ENCODE data around the gene TBX5.
"Not testable (repeated sequence)": the region's sequence is repeated elsewhere in the genome, so short reads cannot be mapped to it uniquely, and the experiment has no call there.

Gene TBX5

GRCh38 chr12:114361992-114362391 is 44.0 kb downstream of the TBX5 start:
- no peak overlapping the region for H3K4me3 ChIP-seq (ENCODE audit: control insufficient read depth, low read depth, low read length)
- no peak for DNase-seq (ENCODE audit: low read depth)
- TF ChIP-seq, protein P1, sequence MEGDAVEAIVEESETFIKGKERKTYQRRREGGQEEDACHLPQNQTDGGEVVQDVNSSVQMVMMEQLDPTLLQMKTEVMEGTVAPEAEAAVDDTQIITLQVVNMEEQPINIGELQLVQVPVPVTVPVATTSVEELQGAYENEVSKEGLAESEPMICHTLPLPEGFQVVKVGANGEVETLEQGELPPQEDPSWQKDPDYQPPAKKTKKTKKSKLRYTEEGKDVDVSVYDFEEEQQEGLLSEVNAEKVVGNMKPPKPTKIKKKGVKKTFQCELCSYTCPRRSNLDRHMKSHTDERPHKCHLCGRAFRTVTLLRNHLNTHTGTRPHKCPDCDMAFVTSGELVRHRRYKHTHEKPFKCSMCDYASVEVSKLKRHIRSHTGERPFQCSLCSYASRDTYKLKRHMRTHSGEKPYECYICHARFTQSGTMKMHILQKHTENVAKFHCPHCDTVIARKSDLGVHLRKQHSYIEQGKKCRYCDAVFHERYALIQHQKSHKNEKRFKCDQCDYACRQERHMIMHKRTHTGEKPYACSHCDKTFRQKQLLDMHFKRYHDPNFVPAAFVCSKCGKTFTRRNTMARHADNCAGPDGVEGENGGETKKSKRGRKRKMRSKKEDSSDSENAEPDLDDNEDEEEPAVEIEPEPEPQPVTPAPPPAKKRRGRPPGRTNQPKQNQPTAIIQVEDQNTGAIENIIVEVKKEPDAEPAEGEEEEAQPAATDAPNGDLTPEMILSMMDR (conservative IDR thresholded peaks at IDR 0.05; ENCODE audit: control insufficient read depth, insufficient read depth, low read depth, low read length) = no peak

DNA sequence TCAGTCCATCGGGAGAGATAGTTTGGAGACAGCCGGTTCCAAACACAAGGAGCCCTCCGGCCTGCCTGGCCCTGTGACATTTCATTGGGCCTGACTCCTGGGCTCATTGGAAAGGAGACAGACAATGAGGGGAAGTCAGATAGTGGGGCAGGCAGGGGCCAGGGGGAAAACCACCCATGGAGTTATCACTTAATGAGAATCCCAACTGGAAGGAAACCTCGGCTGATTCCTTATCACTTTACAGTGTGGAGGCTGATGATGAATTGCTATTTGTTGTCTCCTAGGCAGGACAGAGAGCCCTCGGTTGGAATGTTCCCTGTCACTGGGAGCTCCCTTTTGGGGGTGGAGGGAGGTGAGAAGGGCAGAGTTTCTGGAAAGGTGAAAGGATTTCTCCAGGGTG is 44.4 kb downstream of the TBX5 start:
- no peak for DNase-seq (ENCODE audit: low read depth)
- TF ChIP-seq, protein P1 (conservative IDR thresholded peaks at IDR 0.05; ENCODE audit: control insufficient read depth, insufficient read depth, low read depth, low read length) = no peak
- no peak overlapping the region for H3K4me3 ChIP-seq (ENCODE audit: control insufficient read depth, low read depth, low read length)

- no peak for DNase-seq (ENCODE audit: low read depth)
- no peak overlapping the region for H3K4me3 ChIP-seq (ENCODE audit: control insufficient read depth, low read depth, low read length)
- TF ChIP-seq, protein P1 (conservative IDR thresholded peaks at IDR 0.05; ENCODE audit: control insufficient read depth, insufficient read depth, low read depth, low read length) = no peak
Measured at GRCh38 chr12:114360485-114360884, 45.5 kb downstream of the TBX5 start.

DNA sequence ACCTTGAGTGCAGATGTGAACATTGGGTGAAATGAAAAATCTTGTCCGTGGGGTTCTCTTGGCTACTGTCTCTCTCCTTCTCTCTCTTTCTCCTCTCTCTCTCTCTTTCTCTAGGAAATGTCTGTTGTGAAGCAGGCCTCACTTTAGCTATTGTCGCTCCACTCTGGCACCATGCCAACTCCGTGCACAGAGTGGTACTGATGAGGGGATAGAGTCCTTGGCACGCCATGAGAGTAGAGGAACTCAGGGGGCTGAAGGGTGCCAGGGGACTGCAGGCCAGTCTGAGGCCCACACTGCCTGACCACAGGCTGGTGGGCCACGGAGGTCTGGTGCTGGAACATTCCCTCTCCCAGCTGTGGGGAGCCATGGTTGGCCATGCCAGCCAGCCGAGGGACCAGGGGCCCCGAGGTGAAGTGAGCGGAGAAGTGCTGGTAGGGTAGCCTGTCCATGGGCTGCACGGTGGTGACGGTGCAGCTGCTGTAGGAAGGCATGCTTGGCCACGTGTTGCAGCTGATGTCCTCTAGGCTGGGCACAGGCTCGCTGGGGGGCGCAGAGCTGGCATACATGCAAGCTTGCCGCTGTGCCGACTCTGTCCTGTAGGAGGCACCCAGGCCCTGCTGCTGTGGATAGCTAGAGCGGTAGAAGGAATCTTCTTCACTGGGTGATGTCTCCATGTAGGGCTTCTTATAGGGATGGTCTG is 50.4 kb downstream of the TBX5 start:
- DNase-seq (ENCODE audit: low read depth) = no peak
- H3K4me3 ChIP-seq (ENCODE audit: control insufficient read depth, low read depth, low read length) = no peak overlapping the region
- TF ChIP-seq, protein P1 (conservative IDR thresholded peaks at IDR 0.05; ENCODE audit: control insufficient read depth, insufficient read depth, low read depth, low read length) = no peak

GRCh38 chr12:114349239-114349638 is 56.7 kb downstream of the TBX5 start:
- not testable (repeated sequence) for H3K4me3 ChIP-seq (ENCODE audit: control insufficient read depth, low read depth, low read length); DNase-seq (ENCODE audit: low read depth)

- TF ChIP-seq, protein P1 (conservative IDR thresholded peaks at IDR 0.05; ENCODE audit: control insufficient read depth, insufficient read depth, low read depth, low read length) = no peak
- H3K4me3 ChIP-seq (ENCODE audit: control insufficient read depth, low read depth, low read length) = no peak overlapping the region
- DNase-seq (ENCODE audit: low read depth) = no peak
Measured at GRCh38 chr12:114347861-114348260, 58.1 kb downstream of the TBX5 start.

GRCh38 chr12:114344831-114345230 is 61.1 kb downstream of the TBX5 start:
- TF ChIP-seq, protein P1 (conservative IDR thresholded peaks at IDR 0.05; ENCODE audit: control insufficient read depth, insufficient read depth, low read depth, low read length) = no peak
- H3K4me3 ChIP-seq (ENCODE audit: control insufficient read depth, low read depth, low read length) = no peak overlapping the region
- DNase-seq (ENCODE audit: low read depth) = no peak
